Measurements from ENCODE around the gene PPFIA1.
A peak's percentile ranks its signal among the peaks of the same experiment; 100 is the strongest.
"Not testable (repeated sequence)": the region's sequence is repeated elsewhere in the genome, so short reads cannot be mapped to it uniquely, and the experiment has no call there.

PPFIA1 gene

GRCh38 chr11:70358753-70359152 is 88.3 kb downstream of the PPFIA1 start:
- no peak for DNase-seq (ENCODE audit: low read depth in 2 of 2)

GRCh38 chr11:70359451-70360205 is 89.1 kb downstream of the PPFIA1 start:
- DNase-seq (ENCODE audit: low read depth in 2 of 2) = no peak

- no peak for DNase-seq (ENCODE audit: low read depth in 2 of 2)
Measured at GRCh38 chr11:70360211-70360610, 89.7 kb downstream of the PPFIA1 start.

- DNase-seq (ENCODE audit: low read depth in 2 of 2) = no peak
Measured at GRCh38 chr11:70364178-70364577, 93.7 kb downstream of the PPFIA1 start.

- peak; percentile 56 to 73 for DNase-seq (ENCODE audit: low read depth in 2 of 2)
Measured at GRCh38 chr11:70364745-70365543, 94.5 kb downstream of the PPFIA1 start.

GRCh38 chr11:70365544-70365927 is 95.0 kb downstream of the PPFIA1 start:
- no peak for DNase-seq (ENCODE audit: low read depth in 2 of 2)

GRCh38 chr11:70367071-70367470 is 96.6 kb downstream of the PPFIA1 start:
- no peak for DNase-seq (ENCODE audit: low read depth in 2 of 2)

GRCh38 chr11:70368961-70369360 is 98.5 kb downstream of the PPFIA1 start:
- no peak for DNase-seq (ENCODE audit: low read depth in 2 of 2)

GRCh38 chr11:70371241-70371640 is 100.8 kb downstream of the PPFIA1 start:
- DNase-seq (ENCODE audit: low read depth in 2 of 2) = no peak

GRCh38 chr11:70372076-70372475 is 101.6 kb downstream of the PPFIA1 start:
- DNase-seq (ENCODE audit: low read depth in 2 of 2) = no peak

GRCh38 chr11:70376621-70377020 is 106.1 kb downstream of the PPFIA1 start:
- DNase-seq (ENCODE audit: low read depth in 2 of 2) = no peak

GRCh38 chr11:70377645-70378044 is 107.2 kb downstream of the PPFIA1 start:
- no peak for DNase-seq (ENCODE audit: low read depth in 2 of 2)

GRCh38 chr11:70378506-70379134 is 108.1 kb downstream of the PPFIA1 start:
- no peak for DNase-seq (ENCODE audit: low read depth in 2 of 2)

- DNase-seq (ENCODE audit: low read depth in 2 of 2) = no peak
Measured at GRCh38 chr11:70381350-70381749, 110.9 kb downstream of the PPFIA1 start.

GRCh38 chr11:70381872-70382861 is 111.7 kb downstream of the PPFIA1 start:
- no peak for DNase-seq (ENCODE audit: low read depth in 2 of 2)

GRCh38 chr11:70383664-70384565 is 113.4 kb downstream of the PPFIA1 start:
- DNase-seq (ENCODE audit: low read depth in 2 of 2) = no peak

- DNase-seq (ENCODE audit: low read depth in 2 of 2) = no peak
Measured at GRCh38 chr11:70384566-70385152, 114.2 kb downstream of the PPFIA1 start.

GRCh38 chr11:70387564-70387963 is 117.1 kb downstream of the PPFIA1 start:
- DNase-seq (ENCODE audit: low read depth in 2 of 2) = no peak

GRCh38 chr11:70389201-70389600 is 118.7 kb downstream of the PPFIA1 start:
- DNase-seq (ENCODE audit: low read depth in 2 of 2) = no peak

- DNase-seq (ENCODE audit: low read depth in 2 of 2) = not testable (repeated sequence)
Measured at GRCh38 chr11:70390882-70391281, 120.4 kb downstream of the PPFIA1 start.
